ENCODE measurements around the gene SHROOM3.

SHROOM3 gene

DNA sequence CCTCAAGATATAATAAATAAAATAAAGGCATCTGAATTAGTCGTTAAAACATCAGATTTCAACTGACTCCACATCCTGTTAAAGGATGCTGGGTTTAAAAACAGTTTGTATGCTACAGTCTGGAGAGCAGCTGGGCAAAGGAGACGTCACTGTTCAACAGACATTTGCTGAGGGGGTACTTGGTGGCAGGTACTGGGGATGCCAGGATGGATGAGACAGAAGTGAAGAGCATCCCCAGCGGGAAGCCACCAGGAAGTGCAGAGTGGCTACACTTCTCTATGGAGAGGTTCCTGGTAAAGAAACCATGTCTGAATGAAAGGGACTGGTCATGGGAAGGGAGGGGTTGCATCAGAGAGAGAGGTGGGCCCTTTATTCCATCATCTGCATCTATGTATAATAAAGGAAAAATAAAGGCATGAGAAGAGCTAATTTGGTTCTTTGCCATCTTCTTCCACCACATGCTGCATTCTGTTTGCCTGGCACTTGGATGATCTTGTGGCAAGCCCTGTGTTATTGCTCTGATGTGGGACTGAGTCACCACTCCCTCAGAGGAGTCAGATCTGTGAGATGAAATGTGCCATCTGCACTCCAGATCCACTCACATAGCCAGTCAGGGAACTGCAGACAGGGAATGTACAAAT is 318.0 kb downstream of the SHROOM3 start:
- POLR2A ChIA-PET, result no interaction called here
- CTCF ChIA-PET, result interaction anchor here (0.6 kb wide), 1 partner anchor 223 kb away, joined by 3 read pairs; no protein-coding TSS in a partner anchor

DNA sequence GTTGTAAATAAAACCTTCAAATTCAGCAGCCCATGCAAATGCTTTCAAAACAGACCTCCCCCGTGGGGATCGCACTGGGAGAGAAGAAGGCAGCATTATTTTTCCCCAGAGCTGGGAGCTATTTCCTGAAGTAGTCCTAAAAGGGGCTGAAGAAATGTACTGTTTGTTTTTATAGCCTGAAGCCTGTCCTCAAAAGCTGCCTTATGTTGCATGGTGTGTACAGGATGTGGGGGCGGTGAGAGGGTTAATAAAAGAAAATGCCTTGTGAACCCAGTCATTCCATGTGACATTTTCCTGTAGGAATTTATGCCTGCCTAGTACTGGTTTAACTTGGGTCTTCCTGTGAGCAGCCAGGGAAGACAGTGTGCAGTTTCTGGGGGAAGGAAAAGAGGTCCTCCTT is 318.8 kb downstream of the SHROOM3 start:
- DNase-seq (ENCODE audit: extremely low spot score), result no peak
- POLR2A ChIA-PET, result no interaction called here
- TF ChIP-seq L3MBTL2 (conservative IDR thresholded peaks at IDR 0.05) (no peak), ZNF384 (IDR thresholded peaks at IDR 0.05) (no peak), NFRKB (IDR thresholded peaks at IDR 0.05) (no peak), TARDBP (IDR thresholded peaks at IDR 0.05) (no peak), ELF4 (IDR thresholded peaks at IDR 0.05) (no peak), FOXA1 (IDR thresholded peaks at IDR 0.05) (no peak), SUZ12 (IDR thresholded peaks at IDR 0.05) (no peak), PKNOX1 (IDR thresholded peaks at IDR 0.05) (no peak), SP1 (IDR thresholded peaks at IDR 0.05) (no peak), HDGF (IDR thresholded peaks at IDR 0.05; ENCODE audit: borderline replicate concordance) (no peak), BHLHE40 (IDR thresholded peaks at IDR 0.05; ENCODE audit: borderline replicate concordance) (no peak)
- CTCF ChIA-PET, result no interaction called here

More for the DNA sequence above, 318.0 kb downstream of the SHROOM3 start:
- TF ChIP-seq LEF1 (IDR thresholded peaks at IDR 0.05; ENCODE audit: borderline replicate concordance) (no peak), FOXK2 (IDR thresholded peaks at IDR 0.05) (no peak), SP1 (IDR thresholded peaks at IDR 0.05) (no peak), FOXA1 (IDR thresholded peaks at IDR 0.05) (no peak), ZNF384 (IDR thresholded peaks at IDR 0.05) (no peak), L3MBTL2 (conservative IDR thresholded peaks at IDR 0.05) (no peak), NFRKB (IDR thresholded peaks at IDR 0.05) (no peak), TARDBP (IDR thresholded peaks at IDR 0.05) (no peak), ELF4 (IDR thresholded peaks at IDR 0.05) (no peak), SUZ12 (IDR thresholded peaks at IDR 0.05) (no peak)
- DNase-seq (ENCODE audit: extremely low spot score), result no peak

GRCh38 chr4:76754439-76754838 is 319.4 kb downstream of the SHROOM3 start:
- no peak for TF ChIP-seq BHLHE40 (IDR thresholded peaks at IDR 0.05; ENCODE audit: borderline replicate concordance)
- TF ChIP-seq PKNOX1 (IDR thresholded peaks at IDR 0.05), result no peak
- no peak for TF ChIP-seq HDGF (IDR thresholded peaks at IDR 0.05; ENCODE audit: borderline replicate concordance)
- no peak for TF ChIP-seq TARDBP (IDR thresholded peaks at IDR 0.05)
- no peak for TF ChIP-seq FOXA1 (IDR thresholded peaks at IDR 0.05)
- no peak for TF ChIP-seq L3MBTL2 (conservative IDR thresholded peaks at IDR 0.05)
- no peak for TF ChIP-seq CTBP1 (IDR thresholded peaks at IDR 0.05; ENCODE audit: borderline replicate concordance)
- no peak for TF ChIP-seq SP1 (IDR thresholded peaks at IDR 0.05)
- no peak for TF ChIP-seq ELF4 (IDR thresholded peaks at IDR 0.05)
- TF ChIP-seq FOXM1 (IDR thresholded peaks at IDR 0.05; ENCODE audit: borderline replicate concordance), result no peak
- no peak for TF ChIP-seq ZNF384 (IDR thresholded peaks at IDR 0.05)
- no peak for TF ChIP-seq LEF1 (IDR thresholded peaks at IDR 0.05; ENCODE audit: borderline replicate concordance)
- TF ChIP-seq ARNT (IDR thresholded peaks at IDR 0.05), result no peak
- TF ChIP-seq FOXK2 (IDR thresholded peaks at IDR 0.05), result no peak
- TF ChIP-seq NFRKB (IDR thresholded peaks at IDR 0.05), result no peak
- no peak for TF ChIP-seq SUZ12 (IDR thresholded peaks at IDR 0.05)
- ChIA-PET CTCF (no interaction called here), POLR2A (no interaction called here)
- no peak for DNase-seq (ENCODE audit: extremely low spot score)

- CTCF ChIA-PET, result interaction anchor here (0.6 kb wide), 2 partner anchors 140 to 271 kb away, joined by 3 read pairs; no protein-coding TSS in a partner anchor
- DNase-seq (ENCODE audit: extremely low spot score), result no peak
- TF ChIP-seq BHLHE40 (IDR thresholded peaks at IDR 0.05; ENCODE audit: borderline replicate concordance) (no peak), SUZ12 (IDR thresholded peaks at IDR 0.05) (no peak), FOXM1 (IDR thresholded peaks at IDR 0.05; ENCODE audit: borderline replicate concordance) (no peak), FOXA1 (IDR thresholded peaks at IDR 0.05) (no peak), ELF4 (IDR thresholded peaks at IDR 0.05) (no peak)
- POLR2A ChIA-PET, result no interaction called here
Measured at GRCh38 chr4:76755756-76756155, 320.7 kb downstream of the SHROOM3 start.

GRCh38 chr4:76756416-76756815 is 321.4 kb downstream of the SHROOM3 start:
- ChIA-PET CTCF (interaction anchor here (0.6 kb wide), 1 partner anchor 139 kb away, joined by 3 read pairs; no protein-coding TSS in a partner anchor), POLR2A (no interaction called here)

More at GRCh38 chr4:76756416-76756815, 321.4 kb downstream of the SHROOM3 start:
- TF ChIP-seq ARNT (IDR thresholded peaks at IDR 0.05), result no peak
- TF ChIP-seq FOXA1 (IDR thresholded peaks at IDR 0.05), result no peak
- no peak for TF ChIP-seq NFRKB (IDR thresholded peaks at IDR 0.05)
- TF ChIP-seq HDGF (IDR thresholded peaks at IDR 0.05; ENCODE audit: borderline replicate concordance), result no peak
- no peak for TF ChIP-seq CTBP1 (IDR thresholded peaks at IDR 0.05; ENCODE audit: borderline replicate concordance)
- no peak for TF ChIP-seq SP1 (IDR thresholded peaks at IDR 0.05)
- TF ChIP-seq TARDBP (IDR thresholded peaks at IDR 0.05), result no peak
- TF ChIP-seq SUZ12 (IDR thresholded peaks at IDR 0.05), result no peak
- TF ChIP-seq LEF1 (IDR thresholded peaks at IDR 0.05; ENCODE audit: borderline replicate concordance), result no peak
- TF ChIP-seq FOXM1 (IDR thresholded peaks at IDR 0.05; ENCODE audit: borderline replicate concordance), result no peak
- TF ChIP-seq FOXK2 (IDR thresholded peaks at IDR 0.05), result no peak
- no peak for TF ChIP-seq L3MBTL2 (conservative IDR thresholded peaks at IDR 0.05)
- TF ChIP-seq ELF4 (IDR thresholded peaks at IDR 0.05), result no peak
- TF ChIP-seq PKNOX1 (IDR thresholded peaks at IDR 0.05), result no peak
- no peak for TF ChIP-seq ZNF384 (IDR thresholded peaks at IDR 0.05)
- TF ChIP-seq BHLHE40 (IDR thresholded peaks at IDR 0.05; ENCODE audit: borderline replicate concordance), result no peak
- no peak for DNase-seq (ENCODE audit: extremely low spot score)
